Measurements from ENCODE around the gene NFIA.

NFIA gene

DNA sequence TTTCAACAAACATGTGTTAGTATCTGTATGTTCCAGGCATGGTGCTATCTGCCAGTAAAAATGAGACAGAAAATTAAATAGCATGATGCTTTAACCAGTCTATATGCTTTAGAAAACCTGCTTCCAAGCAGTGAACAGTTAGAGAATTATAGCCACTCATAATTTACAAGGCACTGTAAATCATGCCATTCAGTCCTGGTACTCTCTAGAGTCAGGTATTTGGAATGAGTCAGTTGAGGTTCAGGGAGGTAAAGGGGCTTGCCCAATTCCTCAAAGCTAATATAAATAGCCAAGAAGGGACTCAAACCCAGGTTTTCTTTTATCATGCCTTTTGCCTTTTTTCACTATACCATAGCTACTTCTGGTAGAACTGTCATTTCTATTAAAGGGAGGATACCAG is 184.4 kb downstream of the NFIA start:
- H3K4me3 ChIP-seq (ENCODE audit: low read depth, low read length), result no peak overlapping the region
- H3K9me3 ChIP-seq (ENCODE audit: control insufficient read depth, low read length), result no peaks in the 10 kb centered on the region
- H3K4me1 ChIP-seq, result no peaks in the 10 kb centered on the region
- no peak for TF ChIP-seq CTCF (IDR thresholded peaks at IDR 0.05)
- H3K79me2 ChIP-seq, result peaks cover 4% of the 10 kb centered on the region
- H3K27me3 ChIP-seq (ENCODE audit: control insufficient read depth, insufficient read depth, low read length), result no peaks in the 10 kb centered on the region
- H3K27ac ChIP-seq, result no peak overlapping the region
- no peak overlapping the region for H2AFZ ChIP-seq
- H3K9ac ChIP-seq, result no peak overlapping the region
- no peaks in the 10 kb centered on the region for H3K36me3 ChIP-seq (ENCODE audit: control insufficient read depth, insufficient read depth, low read length)
- no peak overlapping the region for H3K4me2 ChIP-seq (ENCODE audit: low read length)

DNA sequence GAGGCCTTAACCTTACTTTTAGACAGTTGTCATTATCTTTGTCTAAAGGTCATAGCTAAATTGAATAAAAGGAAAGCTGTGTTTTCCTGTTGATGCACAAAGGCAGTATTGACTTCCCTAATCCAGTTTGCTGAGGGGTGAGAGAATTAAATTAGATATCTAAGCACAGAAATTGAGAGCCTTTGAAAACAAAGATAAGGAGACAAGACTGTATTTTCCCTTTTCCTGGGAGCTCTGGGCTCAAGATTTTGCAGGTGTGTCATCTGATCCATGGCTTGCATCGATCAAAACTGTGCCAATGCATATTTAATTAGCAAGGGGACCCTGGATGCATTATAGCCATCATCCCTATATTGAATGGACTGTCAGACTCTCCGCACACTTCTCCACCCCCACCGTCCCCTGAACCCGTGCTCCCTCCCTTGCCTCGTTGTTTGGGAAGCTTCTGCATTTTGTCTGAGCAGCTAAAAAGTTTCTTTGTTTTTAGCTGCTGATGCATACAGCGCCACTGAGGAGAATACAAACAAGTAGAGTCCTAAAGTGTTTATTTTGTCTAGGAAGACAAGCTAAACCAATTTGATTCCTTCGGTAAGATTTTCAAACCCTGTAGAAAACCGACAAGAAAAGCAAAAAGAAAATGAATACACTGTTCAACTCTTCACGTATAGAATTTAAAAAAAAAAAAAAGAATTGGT is 186.3 kb downstream of the NFIA start:
- Histone ChIP-seq H3K9ac (no peak overlapping the region), H2AFZ (no peak overlapping the region), H3K27ac (no peak overlapping the region), H3K27me3 (ENCODE audit: control insufficient read depth, insufficient read depth, low read length) (no peaks in the 10 kb centered on the region), H3K4me3 (ENCODE audit: low read depth, low read length) (no peak overlapping the region), H3K79me2 (peaks cover under 1% of the 10 kb centered on the region), H3K4me2 (ENCODE audit: low read length) (no peak overlapping the region), H3K9me3 (ENCODE audit: control insufficient read depth, low read length) (no peaks in the 10 kb centered on the region), H3K36me3 (ENCODE audit: control insufficient read depth, insufficient read depth, low read length) (no peaks in the 10 kb centered on the region), H3K4me1 (no peaks in the 10 kb centered on the region)
- TF ChIP-seq CTCF (IDR thresholded peaks at IDR 0.05), result no peak

- Histone ChIP-seq H3K79me2 (no peaks in the 10 kb centered on the region), H3K4me3 (ENCODE audit: low read depth, low read length) (no peak overlapping the region), H3K9me3 (ENCODE audit: control insufficient read depth, low read length) (no peaks in the 10 kb centered on the region), H3K4me2 (ENCODE audit: low read length) (no peak overlapping the region), H3K9ac (no peak overlapping the region), H3K4me1 (no peaks in the 10 kb centered on the region), H3K36me3 (ENCODE audit: control insufficient read depth, insufficient read depth, low read length) (no peaks in the 10 kb centered on the region), H3K27ac (no peak overlapping the region), H3K27me3 (ENCODE audit: control insufficient read depth, insufficient read depth, low read length) (no peaks in the 10 kb centered on the region), H2AFZ (no peak overlapping the region)
- no peak for TF ChIP-seq CTCF (IDR thresholded peaks at IDR 0.05)
Measured at GRCh38 chr1:61269602-61270001, 187.2 kb downstream of the NFIA start.

DNA sequence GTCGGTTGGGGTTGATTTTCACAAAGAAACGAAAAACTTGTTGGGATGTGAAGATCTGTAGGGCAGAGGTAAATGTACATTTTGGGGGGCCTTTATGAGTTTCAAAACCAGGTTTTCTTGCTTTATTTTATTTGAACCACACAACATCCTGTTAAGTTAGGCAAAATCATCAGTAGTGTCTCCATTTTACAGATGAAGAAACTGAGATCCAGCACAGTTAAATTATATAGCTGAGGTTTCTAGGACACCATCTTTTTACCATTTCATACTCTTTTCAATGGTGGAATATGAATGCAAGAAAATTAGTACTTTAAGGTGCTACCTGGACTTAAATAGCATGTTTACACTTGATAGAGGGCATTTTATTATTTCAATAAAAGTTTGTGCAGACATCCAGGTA is 187.7 kb downstream of the NFIA start:
- Histone ChIP-seq H3K4me1 (no peaks in the 10 kb centered on the region), H3K4me3 (ENCODE audit: low read depth, low read length) (no peak overlapping the region), H2AFZ (no peak overlapping the region), H3K36me3 (ENCODE audit: control insufficient read depth, insufficient read depth, low read length) (no peaks in the 10 kb centered on the region), H3K27ac (no peak overlapping the region), H3K4me2 (ENCODE audit: low read length) (no peak overlapping the region), H3K9me3 (ENCODE audit: control insufficient read depth, low read length) (no peaks in the 10 kb centered on the region), H3K9ac (no peak overlapping the region), H3K27me3 (ENCODE audit: control insufficient read depth, insufficient read depth, low read length) (no peaks in the 10 kb centered on the region), H3K79me2 (no peaks in the 10 kb centered on the region)
- TF ChIP-seq CTCF (IDR thresholded peaks at IDR 0.05), result no peak

DNA sequence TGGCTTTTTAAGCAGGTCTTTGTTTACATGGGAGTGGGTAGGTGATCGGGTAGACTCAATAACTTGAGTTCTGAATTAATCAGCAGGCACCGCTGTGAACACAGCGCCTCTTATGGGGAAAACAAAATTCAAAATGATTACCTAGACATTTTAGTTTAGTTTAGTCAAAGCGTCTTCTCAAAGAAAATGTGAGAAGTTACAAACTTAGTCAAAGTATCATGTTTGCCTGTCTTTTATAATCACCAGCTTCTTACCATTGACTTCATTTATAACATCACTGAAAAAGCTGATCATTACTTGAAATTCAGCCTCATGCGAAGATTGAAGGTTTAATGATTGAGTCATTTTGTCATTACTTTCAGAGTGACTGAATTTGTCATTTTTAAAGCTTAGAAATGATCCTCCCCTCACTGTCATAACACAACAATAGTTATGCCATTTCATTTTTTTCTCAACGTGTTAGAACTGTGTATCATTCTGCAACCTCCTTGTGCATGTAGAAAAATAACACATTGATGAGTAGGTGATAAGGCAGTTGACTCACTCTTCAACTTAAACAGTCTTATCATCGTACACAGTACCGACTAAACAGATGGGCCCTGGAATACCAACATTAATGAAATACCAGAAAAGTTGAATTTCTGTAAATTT is 188.5 kb downstream of the NFIA start:
- Histone ChIP-seq H3K27ac (no peak overlapping the region), H2AFZ (no peak overlapping the region), H3K4me1 (no peaks in the 10 kb centered on the region), H3K4me3 (ENCODE audit: low read depth, low read length) (no peak overlapping the region), H3K9ac (no peak overlapping the region), H3K79me2 (no peaks in the 10 kb centered on the region), H3K27me3 (ENCODE audit: control insufficient read depth, insufficient read depth, low read length) (no peaks in the 10 kb centered on the region), H3K9me3 (ENCODE audit: control insufficient read depth, low read length) (no peaks in the 10 kb centered on the region), H3K36me3 (ENCODE audit: control insufficient read depth, insufficient read depth, low read length) (no peaks in the 10 kb centered on the region), H3K4me2 (ENCODE audit: low read length) (no peak overlapping the region)
- no peak for TF ChIP-seq CTCF (IDR thresholded peaks at IDR 0.05)

Measured in parathyroid adenoma (tissue), 2 donors.